GM12878 (cell line): ENCODE results near the gene POMC. TPM values are rescaled to one million over a fixed set of nuclear protein-coding genes. Genes with fewer than 3 reads are reported as not detected.

Experiments used
- MYB ChIP-seq: fragments of 150-350 bp; IDR thresholded peaks from 2 replicates; pipeline ENCODE4 v1.6.1; 2014; ENCODE audit warnings: mild to moderate bottlenecking, low read depth, low read length, borderline replicate concordance
- SIX5 ChIP-seq: IDR thresholded peaks from 2 replicates; pipeline ENCODE4 v1.6.1; 2011; ENCODE audit warnings: mild to moderate bottlenecking, low read depth, low read length, moderate library complexity; ENCODE audit not compliant: severe bottlenecking
- SMARCA5 ChIP-seq: fragments of 450-650 bp; IDR thresholded peaks from 2 replicates; pipeline ENCODE4 v1.6.1; 2017; ENCODE audit warnings: mild to moderate bottlenecking
- ZNF687 ChIP-seq: fragments of 450-650 bp; IDR thresholded peaks from 2 replicates; pipeline ENCODE4 v1.6.1; 2017; ENCODE audit warnings: mild to moderate bottlenecking, moderate library complexity
- polyA plus RNA-seq, 11 experiments: library from polyadenylated mRNA; depleted of rRNA in 4 of 11; unstranded in 6 of 11; stranded (reverse) in 5 of 11; fragments of >200 nt; fragmentation: Nextera tagmentation in 4 of 11; fragmentation: Illumina TruSeq in 1 of 11; extraction: Ambion mirVana in 4 of 11; extraction: Trizol in 1 of 11; gene quantifications; 1 replicate in 1 of 11; 2 replicates in 10 of 11; pipeline versions ENCODE4 v1.2.1 to v1.2.3, GENCODE V29; 2011 to 2016; ENCODE audit warnings: inconsistent platforms in 2 of 11, missing spikeins in 2 of 11, low read depth in 1 of 11
- total RNA-seq, 4 experiments: library from RNA; depleted of rRNA in 3 of 4; stranded (reverse); fragments of >200 nt in 3 of 4; fragmentation: Illumina TruSeq in 1 of 4; extraction: Trizol in 1 of 4; gene quantifications; 2 replicates each; pipeline versions ENCODE4 v1.2.1 to v1.2.3, GENCODE V29; 2013 to 2021
- TF ChIP-seq, protein P1 (sequence below): fragments of 450-650 bp; IDR thresholded peaks from 2 replicates; pipeline ENCODE4 v1.6.1; 2017; ENCODE audit warnings: mild to moderate bottlenecking, moderate library complexity

POMC gene
- total and polyA plus RNA-seq, 10 of the 15 experiments (the other 5 are each of a cell fraction or from before 2014, with no cell fraction given): 0.05 to 14.7 (median 6.8) TPM; not detected in 1

GRCh38 chr2:25131567-25132298, 36.6 kb downstream of the POMC start (continued):
- TF ChIP-seq ZNF687: no peak
- TF ChIP-seq SMARCA5: no peak
- TF ChIP-seq SIX5: no peak
- no peak for TF ChIP-seq MYB
- TF ChIP-seq, protein P1, sequence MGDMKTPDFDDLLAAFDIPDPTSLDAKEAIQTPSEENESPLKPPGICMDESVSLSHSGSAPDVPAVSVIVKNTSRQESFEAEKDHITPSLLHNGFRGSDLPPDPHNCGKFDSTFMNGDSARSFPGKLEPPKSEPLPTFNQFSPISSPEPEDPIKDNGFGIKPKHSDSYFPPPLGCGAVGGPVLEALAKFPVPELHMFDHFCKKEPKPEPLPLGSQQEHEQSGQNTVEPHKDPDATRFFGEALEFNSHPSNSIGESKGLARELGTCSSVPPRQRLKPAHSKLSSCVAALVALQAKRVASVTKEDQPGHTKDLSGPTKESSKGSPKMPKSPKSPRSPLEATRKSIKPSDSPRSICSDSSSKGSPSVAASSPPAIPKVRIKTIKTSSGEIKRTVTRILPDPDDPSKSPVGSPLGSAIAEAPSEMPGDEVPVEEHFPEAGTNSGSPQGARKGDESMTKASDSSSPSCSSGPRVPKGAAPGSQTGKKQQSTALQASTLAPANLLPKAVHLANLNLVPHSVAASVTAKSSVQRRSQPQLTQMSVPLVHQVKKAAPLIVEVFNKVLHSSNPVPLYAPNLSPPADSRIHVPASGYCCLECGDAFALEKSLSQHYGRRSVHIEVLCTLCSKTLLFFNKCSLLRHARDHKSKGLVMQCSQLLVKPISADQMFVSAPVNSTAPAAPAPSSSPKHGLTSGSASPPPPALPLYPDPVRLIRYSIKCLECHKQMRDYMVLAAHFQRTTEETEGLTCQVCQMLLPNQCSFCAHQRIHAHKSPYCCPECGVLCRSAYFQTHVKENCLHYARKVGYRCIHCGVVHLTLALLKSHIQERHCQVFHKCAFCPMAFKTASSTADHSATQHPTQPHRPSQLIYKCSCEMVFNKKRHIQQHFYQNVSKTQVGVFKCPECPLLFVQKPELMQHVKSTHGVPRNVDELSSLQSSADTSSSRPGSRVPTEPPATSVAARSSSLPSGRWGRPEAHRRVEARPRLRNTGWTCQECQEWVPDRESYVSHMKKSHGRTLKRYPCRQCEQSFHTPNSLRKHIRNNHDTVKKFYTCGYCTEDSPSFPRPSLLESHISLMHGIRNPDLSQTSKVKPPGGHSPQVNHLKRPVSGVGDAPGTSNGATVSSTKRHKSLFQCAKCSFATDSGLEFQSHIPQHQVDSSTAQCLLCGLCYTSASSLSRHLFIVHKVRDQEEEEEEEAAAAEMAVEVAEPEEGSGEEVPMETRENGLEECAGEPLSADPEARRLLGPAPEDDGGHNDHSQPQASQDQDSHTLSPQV: no peak
